Fibroblast of mammary gland (primary cell): ENCODE measurements around the gene ALDOC.

Experiments used
- DNase-seq: peaks from one replicate; pipeline ENCODE4 v3.0.0-alpha.2; 2010; ENCODE audit warnings: low read depth
- H3K4me3 ChIP-seq: 2 replicates; pipeline ENCODE4 v1.5.1; 2011; ENCODE audit warnings: low read depth, mild to moderate bottlenecking, low read length, moderate library complexity; ENCODE audit not compliant: control insufficient read depth
- CTCF ChIP-seq: conservative IDR thresholded peaks from 2 replicates; pipeline ENCODE4 v1.5.1; 2011; ENCODE audit warnings: low read depth, low read length, inconsistent platforms; ENCODE audit not compliant: control insufficient read depth, insufficient read depth

Gene ALDOC

GRCh38 chr17:28548417-28549130, 28.1 kb downstream of the ALDOC start:
- DNase-seq, result no peak
- no peak overlapping the region for H3K4me3 ChIP-seq
- TF ChIP-seq CTCF, result no peak

- no peak overlapping the region for H3K4me3 ChIP-seq
- DNase-seq, result peak; percentile 69
- TF ChIP-seq CTCF, result peak; percentile 88
Observed at GRCh38 chr17:28547623-28548416, 28.9 kb downstream of the ALDOC start.

GRCh38 chr17:28547096-28547622, 29.5 kb downstream of the ALDOC start:
- no peak overlapping the region for H3K4me3 ChIP-seq

GRCh38 chr17:28545787-28546415, 30.8 kb downstream of the ALDOC start:
- H3K4me3 ChIP-seq, result no peak overlapping the region
- TF ChIP-seq CTCF, result no peak
- DNase-seq, result no peak

More at GRCh38 chr17:28547096-28547622, 29.5 kb downstream of the ALDOC start:
- DNase-seq, result no peak
- TF ChIP-seq CTCF, result no peak

GRCh38 chr17:28545141-28545503, 31.6 kb downstream of the ALDOC start:
- H3K4me3 ChIP-seq, result no peak overlapping the region
- TF ChIP-seq CTCF, result no peak
- no peak for DNase-seq

- no peak for DNase-seq
- no peak overlapping the region for H3K4me3 ChIP-seq
Observed at GRCh38 chr17:28544402-28545140, 32.1 kb downstream of the ALDOC start.

More at GRCh38 chr17:28544402-28545140, 32.1 kb downstream of the ALDOC start:
- no peak for TF ChIP-seq CTCF
